GM12878 (cell line): Measurements from ENCODE around the gene AP1M1. TPM values are rescaled to one million over a fixed set of nuclear protein-coding genes. Genes with fewer than 3 reads are reported as not detected.

Experiments used
- ATAC-seq: fragments of 200-7000 bp; cut with Tn5 transposase; 3 replicates; pipeline ENCODE4 v1.9.1; 2020; ENCODE audit warnings: mild to moderate bottlenecking, moderate library complexity
- BruUV-seq: library from RNA; stranded (reverse); fragments of 400-500 nt; replicated peaks from 2 replicates; lab custom pipeline; 2021; lab: Mats Ljungman, UMichigan
- CTCF ChIA-PET: fragments of 300-600 bp; sonication (Branson Sonifier 250); formaldehyde crosslinking; extraction: SDS; loops from one replicate; lab custom pipeline; 2021; ENCODE audit warnings: inconsistent platforms; lab: Yijun Ruan, JAX
- POLR2A ChIA-PET: fragments of 350-600 bp; formaldehyde crosslinking; extraction: SDS; loops from one replicate; lab custom pipeline; 2021; ENCODE audit warnings: inconsistent platforms; lab: Charles Lee
- RAD21 ChIA-PET: fragments of 300-600 bp; sonication (Branson Sonifier 250); formaldehyde crosslinking; loops from one replicate; lab custom pipeline; 2023; ENCODE audit warnings: antibody characterized with exemption; ENCODE audit not compliant: unreplicated experiment; lab: Charles Lee
- SMC1A ChIA-PET: fragments of 300-600 bp; sonication (Branson Sonifier 250); formaldehyde crosslinking; loops from one replicate; lab custom pipeline; 2023; ENCODE audit not compliant: unreplicated experiment, uncharacterized antibody; lab: Charles Lee
- DNase-seq: peaks from one replicate; pipeline ENCODE4 v3.0.0-alpha.2; 2011; ENCODE audit warnings: low read depth, low spot score
- FAIRE-seq: peaks from 3 replicates; lab custom pipeline; 2011; peaks lifted over from hg19 to GRCh38; lab: Jason Lieb, UNC
- H2AFZ ChIP-seq: 2 replicates; pipeline ENCODE4 v1.6.0; 2011; ENCODE audit warnings: low read depth, low read length, control low read depth; ENCODE audit not compliant: control insufficient read depth
- H3K27ac ChIP-seq: 2 replicates; pipeline ENCODE4 v1.5.1; 2011; ENCODE audit warnings: control low read depth; ENCODE audit not compliant: control insufficient read depth, insufficient read depth
- H3K27me3 ChIP-seq, 2 experiments: replicated peaks in 1 of 2; 2 replicates each; pipeline versions ENCODE4 v1.6.0 to v1.6.1; 2011; ENCODE audit warnings: low read length in 1 of 2; ENCODE audit not compliant: control insufficient read depth in 2 of 2, insufficient read depth in 2 of 2
- H3K36me3 ChIP-seq, 2 experiments: 2 replicates each; pipeline ENCODE4 v1.5.1; 2011; ENCODE audit warnings: low read length in 1 of 2; ENCODE audit not compliant: control insufficient read depth in 2 of 2, insufficient read depth in 2 of 2
- H3K4me1 ChIP-seq: 2 replicates; pipeline ENCODE4 v1.6.1; 2011; ENCODE audit warnings: mild to moderate bottlenecking, low read length, moderate library complexity, mixed read lengths; ENCODE audit not compliant: control insufficient read depth, insufficient read depth
- H3K4me2 ChIP-seq: 2 replicates; pipeline ENCODE4 v1.6.0; 2011; ENCODE audit warnings: control low read depth; ENCODE audit not compliant: control insufficient read depth, insufficient read depth
- H3K4me3 ChIP-seq: fragments of 200-600 bp; sonication (generic); 2 replicates; pipeline ENCODE4 v1.5.1; 2016
- H3K79me2 ChIP-seq: 2 replicates; pipeline ENCODE4 v1.6.0; 2011; ENCODE audit warnings: low read length; ENCODE audit not compliant: control insufficient read depth, insufficient read depth
- H3K9ac ChIP-seq: 2 replicates; pipeline ENCODE4 v1.8.0; 2011; ENCODE audit warnings: low read length, control low read depth, mixed read lengths; ENCODE audit not compliant: control insufficient read depth, insufficient read depth
- H3K9me3 ChIP-seq: replicated peaks from 3 replicates; pipeline ENCODE4 v1.5.1; 2011; ENCODE audit warnings: mild to moderate bottlenecking, low read length; ENCODE audit not compliant: control insufficient read depth, insufficient read depth
- H4K20me1 ChIP-seq: 2 replicates; pipeline ENCODE4 v1.6.0; 2011; ENCODE audit not compliant: control insufficient read depth, insufficient read depth
- ZBTB11 ChIP-seq: fragments of 450-650 bp; formaldehyde crosslinking; IDR thresholded peaks from 2 replicates; pipeline ENCODE4 v1.5.0; 2022; ENCODE audit warnings: mild to moderate bottlenecking, missing genetic modification characterization
- WGBS: methylation state at CpG from one replicate; pipeline ENCODE4 v1.1.6; 2016; ENCODE audit warnings: low lambda C conversion rate; ENCODE audit not compliant: insufficient replicate concordance, insufficient coverage; ENCODE audit errors: missing lambda C conversion rate; 5-methylcytosine and 5-hydroxymethylcytosine counted together
- in situ Hi-C: fragments of 300-500 bp; cut with MboI; formaldehyde crosslinking; loops from 9 replicates; pipeline ENCODE4 v1.14.3; 2018; ENCODE audit warnings: mixed read lengths
- intact Hi-C: fragments of 100-400 bp; cut with micrococcal nuclease; formaldehyde crosslinking; loops from one replicate; pipeline ENCODE4 v1.14.2; 2022; ENCODE audit not compliant: unreplicated experiment
- polyA plus RNA-seq, 11 experiments: library from polyadenylated mRNA; depleted of rRNA in 4 of 11; unstranded in 6 of 11; stranded (reverse) in 5 of 11; fragments of >200 nt; fragmentation: Nextera tagmentation in 4 of 11; fragmentation: Illumina TruSeq in 1 of 11; extraction: Ambion mirVana in 4 of 11; extraction: Trizol in 1 of 11; gene quantifications; 1 replicate in 1 of 11; 2 replicates in 10 of 11; pipeline versions ENCODE4 v1.2.1 to v1.2.3, GENCODE V29; 2011 to 2016; ENCODE audit warnings: inconsistent platforms in 2 of 11, missing spikeins in 2 of 11, low read depth in 1 of 11
- small RNA-seq: library from RNA; depleted of rRNA; stranded (forward); fragments of <200 nt; gene quantifications from one replicate; pipeline ENCODE3, GENCODE V24; 2014
- total RNA-seq, 4 experiments: library from RNA; depleted of rRNA in 3 of 4; stranded (reverse); fragments of >200 nt in 3 of 4; fragmentation: Illumina TruSeq in 1 of 4; extraction: Trizol in 1 of 4; gene quantifications; 2 replicates each; pipeline versions ENCODE4 v1.2.1 to v1.2.3, GENCODE V29; 2013 to 2021

AP1M1 gene
- total and polyA plus RNA-seq, 10 of the 15 experiments (the other 5 are each of a cell fraction or from before 2014, with no cell fraction given) = 1.0 to 116 (median 44.7) TPM

- RAD21 ChIA-PET = no interaction called here
- BruUV-seq = no TSS peak
- POLR2A ChIA-PET = no interaction called here
- H4K20me1 ChIP-seq = no peaks in the 10 kb centered on the region
- H3K79me2 ChIP-seq = no peaks in the 10 kb centered on the region
- ATAC-seq = no peak
- no peak for FAIRE-seq
- DNase-seq = no peak
- no peaks in the 10 kb centered on the region for H3K36me3 ChIP-seq
- no peaks in the 10 kb centered on the region for H3K4me1 ChIP-seq
- H3K4me3 ChIP-seq = no peak overlapping the region
- in situ Hi-C loops = no loop called here
- SMC1A ChIA-PET = no interaction called here
- 62% methylated on average over 11 of the region's 12 CpGs for WGBS
- H3K27me3 ChIP-seq = peaks cover 0 to 2% of the 10 kb centered on the region in 2 experiments; a peak in 1 of 4 replicates
- peaks cover 2% of the 10 kb centered on the region; the same call in 2 of the 3 replicates for H3K9me3 ChIP-seq
- H3K27ac ChIP-seq = no peak overlapping the region
- TF ChIP-seq ZBTB11 (CRISPR knock-in tag) = no peak
- TF ChIP-seq, all 136 proteins: peak for 0
- H2AFZ ChIP-seq = no peak overlapping the region
- CTCF ChIA-PET = no interaction called here
- intact Hi-C loops = no loop called here
- no peak overlapping the region for H3K4me2 ChIP-seq
- H3K9ac ChIP-seq = no peak overlapping the region
Observed at GRCh38 chr19:16295057-16295456, 97.3 kb downstream of the AP1M1 start.

Small RNA genes lying within 50 kb of the gene (small RNA-seq; reads per million reads assigned to genes)
- not detected for gene RF00017

Other genes with a start within 250 kb of the AP1M1 start
- not detected in 2 replicates for gene OR10H4, start 248.9 kb upstream of the AP1M1 start, total RNA-seq (2014; rRNA removed)
- not detected in 2 replicates for gene OR10H4, start 248.9 kb upstream of the AP1M1 start, total RNA-seq (2014; rRNA removed; fragmentation: Illumina TruSeq; extraction: Trizol)
- gene OR10H4, start 248.9 kb upstream of the AP1M1 start, total RNA-seq (2021) = not detected in 2 replicates
- not detected in 2 replicates for gene OR10H4, start 248.9 kb upstream of the AP1M1 start, polyA plus RNA-seq (2011; rRNA removed)
- gene OR10H4, start 248.9 kb upstream of the AP1M1 start, polyA plus RNA-seq (2014; fragmentation: Illumina TruSeq; extraction: Trizol) = not detected in 2 replicates
- gene OR10H4, start 248.9 kb upstream of the AP1M1 start, polyA plus RNA-seq (2014; fragmentation: Nextera tagmentation; extraction: Ambion mirVana) = not detected
- not detected in 2 replicates for gene OR10H4, start 248.9 kb upstream of the AP1M1 start, polyA plus RNA-seq (2014; rRNA removed)
- not detected for gene OR10H4, start 248.9 kb upstream of the AP1M1 start, polyA plus RNA-seq (2016; fragmentation: Nextera tagmentation; extraction: Ambion mirVana)
- 413 and 473 TPM in 2 replicates for gene TPM4, start 121.4 kb upstream of the AP1M1 start, total RNA-seq (2014; rRNA removed)
- gene TPM4, start 121.4 kb upstream of the AP1M1 start, total RNA-seq (2014; rRNA removed; fragmentation: Illumina TruSeq; extraction: Trizol) = 513 and 542 TPM in 2 replicates
- gene TPM4, start 121.4 kb upstream of the AP1M1 start, total RNA-seq (2021) = 338 and 361 TPM in 2 replicates
- gene TPM4, start 121.4 kb upstream of the AP1M1 start, polyA plus RNA-seq (2011; rRNA removed) = 387 and 534 TPM in 2 replicates
- 620 and 767 TPM in 2 replicates for gene TPM4, start 121.4 kb upstream of the AP1M1 start, polyA plus RNA-seq (2014; fragmentation: Illumina TruSeq; extraction: Trizol)
- 100 to 1,000 TPM; 183 to 194 TPM for gene TPM4, start 121.4 kb upstream of the AP1M1 start, polyA plus RNA-seq (2014; fragmentation: Nextera tagmentation; extraction: Ambion mirVana)
- gene TPM4, start 121.4 kb upstream of the AP1M1 start, polyA plus RNA-seq (2014; rRNA removed) = 387 and 401 TPM in 2 replicates
- gene TPM4, start 121.4 kb upstream of the AP1M1 start, polyA plus RNA-seq (2016; fragmentation: Nextera tagmentation; extraction: Ambion mirVana) = 100 to 1,000 TPM; 469 to 473 TPM
- 94.2 and 104 TPM in 2 replicates for gene RAB8A, start 86.0 kb upstream of the AP1M1 start, total RNA-seq (2014; rRNA removed)
- 233 and 239 TPM in 2 replicates for gene RAB8A, start 86.0 kb upstream of the AP1M1 start, total RNA-seq (2014; rRNA removed; fragmentation: Illumina TruSeq; extraction: Trizol)
- gene RAB8A, start 86.0 kb upstream of the AP1M1 start, total RNA-seq (2021) = 162 and 181 TPM in 2 replicates
- gene RAB8A, start 86.0 kb upstream of the AP1M1 start, polyA plus RNA-seq (2011; rRNA removed) = 177 and 189 TPM in 2 replicates
- 138 and 168 TPM in 2 replicates for gene RAB8A, start 86.0 kb upstream of the AP1M1 start, polyA plus RNA-seq (2014; fragmentation: Illumina TruSeq; extraction: Trizol)
- gene RAB8A, start 86.0 kb upstream of the AP1M1 start, polyA plus RNA-seq (2014; fragmentation: Nextera tagmentation; extraction: Ambion mirVana) = 10 to 100 TPM; 23.9 to 39.1 TPM
- 204 and 226 TPM in 2 replicates for gene RAB8A, start 86.0 kb upstream of the AP1M1 start, polyA plus RNA-seq (2014; rRNA removed)
- gene RAB8A, start 86.0 kb upstream of the AP1M1 start, polyA plus RNA-seq (2016; fragmentation: Nextera tagmentation; extraction: Ambion mirVana) = 100 to 1,000 TPM; 308 to 314 TPM
- gene HSH2D, start 54.2 kb upstream of the AP1M1 start, total RNA-seq (2014; rRNA removed) = 118 and 121 TPM in 2 replicates
- gene HSH2D, start 54.2 kb upstream of the AP1M1 start, total RNA-seq (2014; rRNA removed; fragmentation: Illumina TruSeq; extraction: Trizol) = 88.4 and 92.6 TPM in 2 replicates
- 81.7 and 87.8 TPM in 2 replicates for gene HSH2D, start 54.2 kb upstream of the AP1M1 start, total RNA-seq (2021)
- 63.2 and 88.2 TPM in 2 replicates for gene HSH2D, start 54.2 kb upstream of the AP1M1 start, polyA plus RNA-seq (2011; rRNA removed)
- gene HSH2D, start 54.2 kb upstream of the AP1M1 start, polyA plus RNA-seq (2014; fragmentation: Illumina TruSeq; extraction: Trizol) = 64.8 and 105 TPM in 2 replicates
- 10 to 100 TPM; 22.0 to 27.2 TPM for gene HSH2D, start 54.2 kb upstream of the AP1M1 start, polyA plus RNA-seq (2014; fragmentation: Nextera tagmentation; extraction: Ambion mirVana)
- 141 and 145 TPM in 2 replicates for gene HSH2D, start 54.2 kb upstream of the AP1M1 start, polyA plus RNA-seq (2014; rRNA removed)
- gene HSH2D, start 54.2 kb upstream of the AP1M1 start, polyA plus RNA-seq (2016; fragmentation: Nextera tagmentation; extraction: Ambion mirVana) = 10 to 100 TPM; 82.0 to 90.3 TPM
- gene CIB3, start 24.4 kb upstream of the AP1M1 start, total RNA-seq (2014; rRNA removed) = not detected in 2 replicates
- gene CIB3, start 24.4 kb upstream of the AP1M1 start, total RNA-seq (2014; rRNA removed; fragmentation: Illumina TruSeq; extraction: Trizol) = not detected in 2 replicates
- not detected in 2 replicates for gene CIB3, start 24.4 kb upstream of the AP1M1 start, total RNA-seq (2021)
- not detected in 2 replicates for gene CIB3, start 24.4 kb upstream of the AP1M1 start, polyA plus RNA-seq (2011; rRNA removed)
- not detected in 2 replicates for gene CIB3, start 24.4 kb upstream of the AP1M1 start, polyA plus RNA-seq (2014; fragmentation: Illumina TruSeq; extraction: Trizol)
- under 1 TPM in 1 of 2 experiments, not detected in 1; 0.35 TPM for gene CIB3, start 24.4 kb upstream of the AP1M1 start, polyA plus RNA-seq (2014; fragmentation: Nextera tagmentation; extraction: Ambion mirVana)
- gene CIB3, start 24.4 kb upstream of the AP1M1 start, polyA plus RNA-seq (2014; rRNA removed) = not detected in 2 replicates
- gene CIB3, start 24.4 kb upstream of the AP1M1 start, polyA plus RNA-seq (2016; fragmentation: Nextera tagmentation; extraction: Ambion mirVana) = not detected
- 66.3 and 66.8 TPM in 2 replicates for gene FAM32A, start 12.5 kb upstream of the AP1M1 start, total RNA-seq (2014; rRNA removed)
- 63.7 and 71.4 TPM in 2 replicates for gene FAM32A, start 12.5 kb upstream of the AP1M1 start, total RNA-seq (2014; rRNA removed; fragmentation: Illumina TruSeq; extraction: Trizol)
- 43.2 and 46.1 TPM in 2 replicates for gene FAM32A, start 12.5 kb upstream of the AP1M1 start, total RNA-seq (2021)
- 104 TPM in 2 replicates for gene FAM32A, start 12.5 kb upstream of the AP1M1 start, polyA plus RNA-seq (2011; rRNA removed)
- 52.0 and 72.3 TPM in 2 replicates for gene FAM32A, start 12.5 kb upstream of the AP1M1 start, polyA plus RNA-seq (2014; fragmentation: Illumina TruSeq; extraction: Trizol)
- 10 to 100 TPM; 33.3 to 43.0 TPM for gene FAM32A, start 12.5 kb upstream of the AP1M1 start, polyA plus RNA-seq (2014; fragmentation: Nextera tagmentation; extraction: Ambion mirVana)
- 74.4 and 75.3 TPM in 2 replicates for gene FAM32A, start 12.5 kb upstream of the AP1M1 start, polyA plus RNA-seq (2014; rRNA removed)
- gene FAM32A, start 12.5 kb upstream of the AP1M1 start, polyA plus RNA-seq (2016; fragmentation: Nextera tagmentation; extraction: Ambion mirVana) = 100 to 1,000 TPM in 1 of 2 experiments, 10 to 100 TPM in 1; 97.2 to 116 TPM
- gene KLF2, start 126.9 kb downstream of the AP1M1 start, total RNA-seq (2014; rRNA removed) = 3.2 and 4.4 TPM in 2 replicates
- gene KLF2, start 126.9 kb downstream of the AP1M1 start, total RNA-seq (2014; rRNA removed; fragmentation: Illumina TruSeq; extraction: Trizol) = 0.74 and 1.0 TPM in 2 replicates
- gene KLF2, start 126.9 kb downstream of the AP1M1 start, total RNA-seq (2021) = 12.4 and 13.7 TPM in 2 replicates
- gene KLF2, start 126.9 kb downstream of the AP1M1 start, polyA plus RNA-seq (2011; rRNA removed) = 0.20 and 0.23 TPM in 2 replicates
- 0.14 and 0.66 TPM in 2 replicates for gene KLF2, start 126.9 kb downstream of the AP1M1 start, polyA plus RNA-seq (2014; fragmentation: Illumina TruSeq; extraction: Trizol)
- under 1 TPM; 0.16 to 0.71 TPM for gene KLF2, start 126.9 kb downstream of the AP1M1 start, polyA plus RNA-seq (2014; fragmentation: Nextera tagmentation; extraction: Ambion mirVana)
- 3.8 and 7.6 TPM in 2 replicates for gene KLF2, start 126.9 kb downstream of the AP1M1 start, polyA plus RNA-seq (2014; rRNA removed)
- gene KLF2, start 126.9 kb downstream of the AP1M1 start, polyA plus RNA-seq (2016; fragmentation: Nextera tagmentation; extraction: Ambion mirVana) = 1 to 10 TPM in 1 of 2 experiments, under 1 TPM in 1; 1.00 to 1.8 TPM